Suppressor macrophage (primary cell): ENCODE results near the gene C3orf85.

Experiments used
- DNase-seq, 4 experiments: peaks; one replicate each; pipeline ENCODE4 v3.0.0-alpha.2; 2020 to 2022

The C3orf85 gene

DNA sequence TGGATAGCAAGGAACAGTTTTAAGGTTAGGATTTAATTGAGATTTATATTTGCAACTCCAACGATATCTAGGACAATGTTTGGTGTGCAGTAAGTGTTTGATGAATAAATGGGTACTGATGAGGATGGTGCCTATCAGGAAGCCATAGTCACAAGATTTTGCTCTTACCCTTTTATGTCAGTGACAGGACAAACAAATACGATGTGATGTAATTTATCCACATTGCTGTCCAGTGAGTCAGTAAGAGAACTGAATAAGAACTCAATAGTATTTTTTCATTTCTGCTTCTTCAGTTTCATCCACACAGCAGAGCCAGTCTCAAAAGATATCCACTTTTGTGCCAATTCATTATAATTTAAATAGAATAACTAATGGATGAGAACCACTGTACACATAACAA is 18.5 kb downstream of the C3orf85 start:
- no peak for DNase-seq

DNA sequence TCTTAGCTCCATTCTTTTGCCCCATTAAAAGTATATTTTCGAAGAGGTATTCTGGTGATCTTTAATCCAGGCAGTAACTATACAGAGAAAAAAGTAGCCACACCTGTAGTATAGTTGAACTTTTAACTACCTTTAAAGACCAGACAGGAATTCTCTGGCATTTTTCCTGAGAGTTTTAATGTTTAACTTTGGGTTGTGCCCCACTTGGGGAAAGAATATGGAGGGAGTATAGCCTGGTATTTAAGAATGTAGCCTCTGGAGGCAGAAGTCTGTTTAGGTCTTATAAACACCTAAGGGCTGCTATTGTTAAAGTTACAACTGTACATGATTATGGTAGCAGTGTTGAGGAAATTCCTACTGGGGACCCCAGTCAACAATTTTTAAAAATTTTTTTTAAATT is 19.3 kb downstream of the C3orf85 start:
- DNase-seq: no peak

DNA sequence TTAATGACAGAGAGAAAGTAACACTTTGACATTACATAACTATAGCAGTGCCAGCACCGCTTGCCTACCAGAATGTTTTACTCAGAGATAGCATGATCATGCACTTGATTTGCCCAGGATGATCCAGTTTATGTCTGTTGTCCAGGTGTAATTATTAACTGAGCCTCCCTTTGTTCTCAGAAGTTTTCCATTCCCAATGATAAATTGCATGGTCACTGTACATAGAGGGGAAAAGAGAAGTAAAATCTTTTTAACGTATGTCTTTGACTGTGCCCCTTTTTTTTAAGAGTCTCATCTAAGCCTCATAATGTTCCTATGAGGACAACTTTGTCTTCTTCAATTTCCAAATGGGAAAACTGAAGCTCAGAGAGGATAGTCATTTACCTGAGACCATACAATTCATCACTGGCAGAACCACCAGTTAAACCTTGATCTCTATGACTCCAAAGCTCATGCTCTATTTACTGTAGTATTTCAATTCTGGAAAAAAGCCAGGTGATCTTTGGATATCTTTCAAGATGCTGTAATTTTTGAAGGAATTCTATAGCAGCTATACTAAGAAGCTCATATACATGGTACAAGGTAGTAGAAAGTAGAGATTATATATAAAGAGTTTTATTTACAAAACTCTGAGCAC is 25.1 kb downstream of the C3orf85 start:
- no peak for DNase-seq

DNA sequence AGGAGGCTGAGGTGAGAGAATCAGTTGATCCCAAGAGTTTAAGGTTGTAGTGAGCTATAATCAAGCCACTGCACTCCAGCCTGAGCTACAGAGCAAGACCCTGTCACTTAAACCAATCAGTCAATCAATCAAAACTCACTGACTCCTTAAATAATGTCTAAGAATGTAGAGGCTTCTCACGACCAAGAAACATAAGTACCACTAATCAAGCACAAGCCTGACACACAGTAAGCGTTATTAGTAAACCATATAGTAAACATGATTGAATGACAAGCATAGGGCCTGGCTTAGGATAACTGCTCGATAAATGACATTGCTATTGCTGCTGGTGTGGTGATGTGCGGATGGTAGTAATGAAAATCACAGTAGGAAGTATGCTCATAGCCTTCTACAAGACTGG is 29.4 kb downstream of the C3orf85 start:
- no peak for DNase-seq

DNA sequence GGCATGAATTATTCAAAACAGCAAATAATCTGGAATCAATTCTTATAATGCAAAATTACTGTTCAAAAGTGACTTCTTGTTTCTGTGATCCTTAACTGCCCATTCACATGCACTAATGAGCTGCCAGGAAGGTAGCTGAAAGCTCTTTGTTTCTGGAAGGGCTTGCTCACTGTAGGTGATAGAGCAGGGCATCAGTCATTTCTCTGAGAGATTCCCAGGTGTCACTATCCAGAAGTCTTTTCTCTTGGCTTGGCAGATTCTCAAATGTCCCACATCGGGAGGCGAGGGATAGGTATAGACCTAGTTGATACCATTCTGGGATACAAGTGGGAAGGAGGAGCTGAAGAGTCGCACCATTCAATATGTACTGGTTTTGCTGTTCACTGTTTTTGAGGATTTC is 35.0 kb downstream of the C3orf85 start:
- no peak for DNase-seq

DNA sequence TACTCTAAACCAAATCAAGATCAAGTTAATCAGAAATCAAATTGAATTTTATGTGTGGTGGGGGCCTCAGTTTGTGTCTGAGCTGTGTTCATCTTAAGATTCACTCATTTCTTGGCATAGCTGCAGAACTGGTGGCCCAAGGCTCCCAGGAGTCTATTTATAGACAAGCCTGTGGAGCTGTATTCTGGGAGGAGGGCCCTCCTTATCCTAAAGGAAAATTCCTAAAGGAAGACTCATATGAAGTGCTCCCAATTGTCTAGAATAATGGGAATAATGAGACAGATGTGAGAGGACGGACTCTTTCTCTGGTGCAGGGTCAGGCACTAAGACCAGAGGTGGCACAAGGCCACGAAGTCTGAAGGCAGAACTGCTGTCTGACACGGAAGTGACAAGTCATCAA is 38.9 kb downstream of the C3orf85 start:
- no peak for DNase-seq

DNA sequence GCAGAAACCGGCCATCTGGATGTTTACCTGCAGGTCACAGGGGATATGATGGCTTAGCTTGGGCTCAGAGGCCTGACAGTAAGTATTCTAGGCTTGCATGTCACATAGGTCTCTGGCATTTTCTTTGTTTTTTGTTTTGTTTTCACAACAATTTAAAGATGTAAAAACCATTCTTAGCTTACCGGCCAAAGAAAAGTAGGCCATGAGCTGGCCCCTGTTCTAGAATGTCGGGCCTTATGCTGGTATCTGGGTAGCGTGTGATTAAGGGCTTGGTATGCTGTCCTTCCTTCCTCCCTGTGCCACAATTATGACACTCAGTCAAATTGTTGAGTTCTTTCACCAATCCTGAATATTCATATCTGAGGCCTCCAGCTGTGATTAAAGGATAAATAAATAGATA is 40.2 kb downstream of the C3orf85 start:
- no peak for DNase-seq

DNA sequence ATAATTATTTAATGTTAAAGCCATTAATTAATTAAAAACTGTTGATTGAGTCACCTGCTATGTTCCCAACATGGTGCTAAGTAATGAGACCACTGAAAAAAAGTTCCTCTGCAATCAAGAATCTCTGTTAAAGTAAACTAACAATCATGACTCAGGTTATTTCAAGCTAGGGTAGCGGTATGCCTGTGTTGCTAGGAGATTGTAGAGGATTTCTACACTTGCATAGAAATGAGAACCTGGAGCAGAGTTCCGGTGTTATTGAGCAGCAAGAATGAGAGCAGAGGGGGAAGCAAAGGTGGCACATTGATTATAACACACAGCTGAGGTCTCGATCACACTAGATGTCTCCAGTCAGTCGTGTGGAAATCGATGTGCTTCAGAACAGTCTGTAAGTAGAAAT is 41.4 kb downstream of the C3orf85 start:
- DNase-seq: no peak

DNA sequence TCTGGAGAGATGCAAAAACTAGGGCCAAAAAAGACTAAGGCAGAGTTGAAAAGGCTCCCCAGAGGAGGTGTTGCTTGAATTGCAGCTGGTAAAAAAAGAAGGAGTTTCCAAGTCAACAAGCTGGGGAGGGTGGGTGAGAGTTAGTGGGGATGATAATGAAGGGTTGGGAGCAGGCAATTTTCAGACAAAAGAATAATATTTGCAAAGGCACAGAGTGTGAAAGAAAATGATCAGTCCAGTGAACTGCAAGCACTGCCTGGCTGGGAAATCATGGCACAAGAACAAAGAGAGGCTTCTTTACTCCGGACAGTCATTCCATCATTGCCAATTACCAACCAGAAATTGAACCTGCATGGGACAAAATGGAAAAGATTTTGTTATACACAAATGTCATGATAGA is 42.2 kb downstream of the C3orf85 start:
- no peak for DNase-seq

DNA sequence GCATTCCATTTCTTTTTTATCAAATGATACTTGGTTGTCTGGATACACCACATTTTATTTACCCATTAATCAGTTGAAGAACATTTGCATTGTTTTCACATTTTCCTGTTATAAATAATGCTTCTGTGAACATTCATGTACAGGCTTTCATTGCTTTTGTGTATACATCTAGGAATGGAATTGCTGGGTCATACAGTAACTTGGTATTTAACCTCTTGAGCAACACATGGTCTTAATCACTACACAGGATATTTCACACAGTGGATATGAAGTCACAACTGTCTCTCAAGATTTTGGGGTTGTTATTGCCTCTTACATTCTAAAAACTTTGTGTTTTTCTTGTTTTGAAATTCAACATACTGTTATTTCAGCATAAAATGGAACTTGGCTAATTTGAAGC is 48.2 kb downstream of the C3orf85 start:
- no peak for DNase-seq

DNA sequence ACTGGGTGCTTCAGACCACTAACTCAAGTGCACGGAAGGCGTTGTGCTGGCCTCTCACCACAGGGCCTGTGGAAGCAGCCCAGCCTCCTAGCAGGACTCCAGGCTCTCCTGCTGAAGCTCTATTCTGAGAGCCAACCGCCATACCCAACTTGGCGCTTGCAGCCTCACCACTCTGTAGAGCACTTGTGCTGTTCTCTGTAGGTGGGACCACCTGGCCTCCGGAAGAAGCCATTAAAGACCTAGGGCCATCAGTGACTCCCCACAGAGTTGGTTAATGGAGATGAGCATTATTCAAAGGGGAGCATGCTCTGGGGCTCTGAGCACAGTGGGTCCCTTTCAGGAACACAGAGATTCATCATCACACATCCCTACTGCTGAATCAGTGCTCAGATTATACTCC is 50.9 kb downstream of the C3orf85 start:
- DNase-seq: no peak

DNA sequence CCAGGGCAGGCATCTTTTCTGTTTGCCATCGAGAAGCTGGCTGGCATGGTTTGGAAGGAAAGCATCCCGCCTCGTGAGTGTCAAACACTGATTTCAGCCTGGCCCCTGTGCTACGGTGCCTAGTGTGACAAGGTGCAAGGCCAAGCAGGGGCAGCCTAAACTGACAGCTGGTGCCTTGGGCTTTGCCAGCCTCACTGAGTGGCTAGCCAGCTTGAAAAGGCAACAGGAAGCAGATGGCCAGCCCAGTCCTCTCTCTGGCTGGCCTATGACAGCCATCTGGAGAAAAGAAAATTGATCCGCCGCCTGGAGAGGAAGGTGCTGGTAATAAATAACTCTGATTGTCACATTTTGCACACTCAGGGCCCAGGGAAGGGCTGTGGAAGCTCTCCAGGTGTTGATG is 52.2 kb downstream of the C3orf85 start:
- DNase-seq: no peak

DNA sequence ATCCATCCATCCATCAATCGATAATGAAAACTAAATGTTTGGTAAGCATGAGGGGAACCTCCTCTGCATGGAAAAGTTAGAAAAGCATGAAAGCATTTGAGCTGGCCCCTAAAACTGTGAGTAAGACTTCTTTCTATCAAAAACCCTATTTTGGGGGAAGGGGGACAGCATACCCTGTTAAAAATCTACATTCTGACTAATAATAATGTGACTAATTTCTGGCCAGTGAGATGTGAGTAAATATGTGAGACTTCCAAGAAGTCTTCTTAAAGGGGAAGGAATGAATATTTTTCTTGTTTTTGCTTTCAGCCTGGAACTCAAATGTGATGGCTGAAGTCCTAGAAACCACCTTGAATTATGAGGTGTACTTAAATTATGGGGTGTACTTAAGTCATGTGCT is 54.9 kb downstream of the C3orf85 start:
- no peak for DNase-seq

DNA sequence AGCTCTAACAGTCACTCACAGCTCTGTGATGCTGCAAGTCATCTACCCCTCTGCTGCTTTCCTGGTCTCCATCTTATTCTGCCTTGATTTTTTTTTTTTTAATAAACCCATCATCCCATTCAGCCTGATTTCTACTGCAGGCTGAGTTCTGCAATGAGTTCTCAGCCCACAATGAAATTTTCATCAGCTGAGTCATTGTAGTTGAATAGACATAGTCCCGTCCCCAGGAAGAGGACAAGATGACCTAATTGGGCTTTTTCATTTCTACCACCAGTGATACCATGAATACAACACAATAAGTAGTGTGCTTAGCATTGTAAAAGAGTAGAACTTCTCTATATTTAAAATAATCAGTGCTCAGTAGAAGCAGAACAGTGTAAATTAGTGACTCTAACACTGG is 59.3 kb downstream of the C3orf85 start:
- DNase-seq: no peak
